Measurements from ENCODE around the gene PCK2. TPM values are rescaled to one million over a fixed set of nuclear protein-coding genes. Genes with fewer than 3 reads are reported as not detected.

PCK2 gene
- total RNA-seq, 4 donors from 2014 or later: 74.4 to 238 (median 130) TPM

GRCh38 chr14:24057867-24058259 lies 36.2 kb upstream of the PCK2 start:
- 70% methylated on average over 14 of the region's 14 CpGs; no CpG with 5 or more reads in 1 of the 2 donors for WGBS, 2 donors (ENCODE audit: low coverage in 1 of 2)

GRCh38 chr14:24058260-24058950 lies 35.7 kb upstream of the PCK2 start:
- 59% methylated on average over 7 of the region's 7 CpGs; no CpG with 5 or more reads in 1 of the 2 donors for WGBS, 2 donors (ENCODE audit: low coverage in 1 of 2)
- H3K9me3 ChIP-seq: no peaks in the 10 kb centered on the region
- peak; percentile 76 to 97 (median 90) for TF ChIP-seq CTCF (IDR thresholded peaks at IDR 0.05)
- TF ChIP-seq POLR2AphosphoS5 (IDR thresholded peaks at IDR 0.05): no peak
- H3K27me3 ChIP-seq: no peaks in the 10 kb centered on the region
- H3K36me3 ChIP-seq: no peaks in the 10 kb centered on the region
- no peak overlapping the region for H3K4me3 ChIP-seq
- in situ Hi-C loops (cut with MboI; ENCODE audit: low pct_ligation_motif_present in 1 of 4, low pct_unique_long_range_greater_than_20kb in 1 of 4, low sequenced_read_pairs in 3 of 4): loop anchor here in 1 of 4 donors (5.0 kb wide), 1 partner anchor 34 kb away; the partner anchor contains the start of gene PCK2
- H3K4me1 ChIP-seq: peaks cover 0 to 18% (median 8%) of the 10 kb centered on the region in 4 donors
- H3K27ac ChIP-seq: no peak overlapping the region
- intact Hi-C loops (cut with DNase I; ENCODE audit: low total_unique reads): no loop called here
- peak; percentile 84 for DNase-seq

More at GRCh38 chr14:24057867-24058259, 36.2 kb upstream of the PCK2 start:
- H3K4me1 ChIP-seq: peaks cover 0 to 13% (median 6%) of the 10 kb centered on the region in 4 donors
- TF ChIP-seq POLR2AphosphoS5 (IDR thresholded peaks at IDR 0.05): no peak
- TF ChIP-seq POLR2A (IDR thresholded peaks at IDR 0.05): no peak
- TF ChIP-seq CTCF (IDR thresholded peaks at IDR 0.05): no peak
- no peak for TF ChIP-seq EP300 (IDR thresholded peaks at IDR 0.05; ENCODE audit: low read depth)
- in situ Hi-C loops (cut with MboI; ENCODE audit: low pct_ligation_motif_present in 1 of 4, low pct_unique_long_range_greater_than_20kb in 1 of 4, low sequenced_read_pairs in 3 of 4) (loop anchor here in 1 of 4 donors (5.0 kb wide), 1 partner anchor 34 kb away; the partner anchor contains the start of gene PCK2), intact Hi-C loops (cut with DNase I; ENCODE audit: low total_unique reads) (no loop called here)
- no peak overlapping the region for H3K4me3 ChIP-seq
- no peaks in the 10 kb centered on the region for H3K27me3 ChIP-seq
- no peaks in the 10 kb centered on the region for H3K9me3 ChIP-seq
- H3K27ac ChIP-seq: no peak overlapping the region
- DNase-seq: no peak
- no peaks in the 10 kb centered on the region for H3K36me3 ChIP-seq

GRCh38 chr14:24058951-24059475 lies 35.1 kb upstream of the PCK2 start:
- Histone ChIP-seq H3K9me3 (no peaks in the 10 kb centered on the region), H3K27ac (no peak overlapping the region), H3K36me3 (no peaks in the 10 kb centered on the region), H3K4me3 (no peak overlapping the region), H3K4me1 (peaks cover 0 to 19% (median 9%) of the 10 kb centered on the region in 4 donors), H3K27me3 (no peaks in the 10 kb centered on the region)
- in situ Hi-C loops (cut with MboI; ENCODE audit: low pct_ligation_motif_present in 1 of 4, low pct_unique_long_range_greater_than_20kb in 1 of 4, low sequenced_read_pairs in 3 of 4): loop anchor here in 1 of 4 donors (5.0 kb wide), 1 partner anchor 33 kb away; the partner anchor contains the start of gene PCK2
- TF ChIP-seq CTCF (IDR thresholded peaks at IDR 0.05): no peak
- TF ChIP-seq EP300 (IDR thresholded peaks at IDR 0.05; ENCODE audit: low read depth): no peak
- no peak for TF ChIP-seq POLR2A (IDR thresholded peaks at IDR 0.05)
- TF ChIP-seq POLR2AphosphoS5 (IDR thresholded peaks at IDR 0.05): no peak
- WGBS, 2 donors (ENCODE audit: low coverage in 1 of 2): 83 to 88% methylated on average over 1 to 10 of the region's 10 CpGs
- intact Hi-C loops (cut with DNase I; ENCODE audit: low total_unique reads): no loop called here
- no peak for DNase-seq

- in situ Hi-C loops (cut with MboI; ENCODE audit: low pct_ligation_motif_present in 1 of 4, low pct_unique_long_range_greater_than_20kb in 1 of 4, low sequenced_read_pairs in 3 of 4): loop anchor here in 1 of 4 donors (5.0 kb wide), 1 partner anchor 32 kb away; the partner anchor contains the start of gene PCK2
Measured at GRCh38 chr14:24059841-24060388, 34.2 kb upstream of the PCK2 start.

More at GRCh38 chr14:24059841-24060388, 34.2 kb upstream of the PCK2 start:
- intact Hi-C loops (cut with DNase I; ENCODE audit: low total_unique reads): loop anchor here (5.0 kb wide), 1 partner anchor 47 kb away; no protein-coding TSS in a partner anchor
- no peaks in the 10 kb centered on the region for H3K27me3 ChIP-seq
- TF ChIP-seq POLR2AphosphoS5 (IDR thresholded peaks at IDR 0.05): no peak
- no peak for TF ChIP-seq CTCF (IDR thresholded peaks at IDR 0.05)
- TF ChIP-seq EP300 (IDR thresholded peaks at IDR 0.05; ENCODE audit: low read depth): no peak
- TF ChIP-seq POLR2A (IDR thresholded peaks at IDR 0.05): no peak
- H3K9me3 ChIP-seq: no peaks in the 10 kb centered on the region
- H3K27ac ChIP-seq: no peak overlapping the region
- DNase-seq: no peak
- WGBS, 2 donors (ENCODE audit: low coverage in 1 of 2): 87% methylated on average over 16 of the region's 16 CpGs; no CpG with 5 or more reads in 1 of the 2 donors
- no peak overlapping the region for H3K4me3 ChIP-seq
- no peaks in the 10 kb centered on the region for H3K36me3 ChIP-seq
- peaks cover 0 to 19% (median 9%) of the 10 kb centered on the region in 4 donors for H3K4me1 ChIP-seq

Measured in transverse colon (tissue), 4 donors.